ENCODE results near the gene ZDHHC8.

DNA sequence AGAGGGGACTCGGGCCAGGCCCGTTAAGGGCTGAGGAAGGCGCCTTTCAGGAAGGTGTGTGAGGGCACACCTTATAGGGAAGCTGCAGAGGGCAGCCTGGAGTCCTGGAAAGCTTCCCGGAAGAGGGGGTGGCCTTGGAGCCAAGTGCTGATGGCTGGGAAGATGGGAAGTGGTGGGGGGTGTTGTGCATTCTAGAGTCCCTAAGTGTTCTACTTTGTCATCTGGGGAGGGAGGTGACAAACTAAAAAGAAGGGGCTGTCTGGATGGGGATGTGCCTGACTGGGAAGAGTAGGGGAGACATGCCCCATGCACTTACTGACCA, 6.8 kb downstream of the ZDHHC8 start:
- TF ChIP-seq EZH2phosphoT487 (IDR thresholded peaks at IDR 0.05; ENCODE audit: low read depth, severe bottlenecking, unreplicated experiment): no peak
- TF ChIP-seq EZH2 (IDR thresholded peaks at IDR 0.05; ENCODE audit: borderline replicate concordance): no peak

Data from hepatocyte (in vitro differentiated cells).